Neural crest cell (in vitro differentiated cells): ENCODE data around the gene POT1. TPM values are rescaled to one million over a fixed set of nuclear protein-coding genes. Genes with fewer than 3 reads are reported as not detected.

Experiments
- DNase-seq: peaks from one replicate; pipeline ENCODE4 v3.0.0; 2021; ENCODE audit warnings: low read depth, mixed read lengths, low spot score
- H3K27ac Mint-ChIP-seq: one replicate; pipeline ENCODE4 v1.8.0; 2021; ENCODE audit warnings: mild to moderate bottlenecking, mixed read lengths; ENCODE audit not compliant: unreplicated experiment
- H3K27me3 Mint-ChIP-seq: 2 replicates; pipeline ENCODE4 v1.8.0; 2021; ENCODE audit warnings: low read depth, mild to moderate bottlenecking, mixed read lengths
- H3K36me3 Mint-ChIP-seq: 2 replicates; pipeline ENCODE4 v1.8.0; 2021; ENCODE audit warnings: low read depth, mild to moderate bottlenecking, mixed read lengths
- H3K4me1 Mint-ChIP-seq: 2 replicates; pipeline ENCODE4 v1.8.0; 2021; ENCODE audit warnings: mixed read lengths
- H3K4me3 Mint-ChIP-seq: one replicate; pipeline ENCODE4 v1.8.0; 2021; ENCODE audit warnings: mild to moderate bottlenecking, mixed read lengths
- H3K9me3 Mint-ChIP-seq: 2 replicates; pipeline ENCODE4 v1.8.0; 2021; ENCODE audit warnings: mixed read lengths
- CTCF ChIP-seq: fragments of 200-600 bp; sonication (generic); conservative IDR thresholded peaks from 2 replicates; pipeline ENCODE4 v1.5.0; 2021; ENCODE audit warnings: antibody characterized with exemption, mild to moderate bottlenecking
- total RNA-seq: library from RNA; stranded (reverse); gene quantifications from 2 replicates; pipeline ENCODE4 v1.2.1, GENCODE V29; 2021

Gene POT1
- total RNA-seq, 1 donor from 2014 or later, result 23.6 TPM

DNA sequence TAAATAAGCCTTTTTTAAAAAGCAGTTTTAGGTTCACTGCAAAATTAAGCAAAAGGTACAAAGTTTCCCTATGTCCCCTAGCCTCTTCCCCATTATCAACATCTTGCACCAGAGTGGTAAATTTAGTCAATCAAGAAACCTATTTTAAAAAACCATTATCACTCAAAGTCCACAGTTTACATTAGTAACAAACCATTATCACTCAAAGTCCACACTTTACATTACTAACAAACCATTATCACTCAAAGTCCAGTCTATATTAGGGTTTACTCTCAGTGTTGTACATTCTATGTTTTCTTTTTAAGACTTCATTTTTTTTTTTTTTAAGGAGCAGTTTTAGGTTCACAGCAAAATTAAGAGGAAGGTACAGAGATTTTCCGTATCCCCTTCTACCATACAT is 89.9 kb downstream of the POT1 start:
- Mint-ChIP-seq H3K4me1 (no peaks in the 10 kb centered on the region), H3K36me3 (peaks cover 6% of the 10 kb centered on the region), H3K4me3 (no peak overlapping the region), H3K27me3 (no peaks in the 10 kb centered on the region), H3K9me3 (no peaks in the 10 kb centered on the region), H3K27ac (no peak overlapping the region)
- no peak for DNase-seq
- TF ChIP-seq CTCF, result no peak

- Mint-ChIP-seq H3K4me3 (no peak overlapping the region), H3K36me3 (peaks cover 12% of the 10 kb centered on the region), H3K4me1 (no peaks in the 10 kb centered on the region), H3K27me3 (no peaks in the 10 kb centered on the region), H3K27ac (no peak overlapping the region), H3K9me3 (no peaks in the 10 kb centered on the region)
- no peak for DNase-seq
- TF ChIP-seq CTCF, result no peak
These were observed 93.5 kb downstream of the POT1 start for GRCh38 chr7:124836173-124836572.

DNA sequence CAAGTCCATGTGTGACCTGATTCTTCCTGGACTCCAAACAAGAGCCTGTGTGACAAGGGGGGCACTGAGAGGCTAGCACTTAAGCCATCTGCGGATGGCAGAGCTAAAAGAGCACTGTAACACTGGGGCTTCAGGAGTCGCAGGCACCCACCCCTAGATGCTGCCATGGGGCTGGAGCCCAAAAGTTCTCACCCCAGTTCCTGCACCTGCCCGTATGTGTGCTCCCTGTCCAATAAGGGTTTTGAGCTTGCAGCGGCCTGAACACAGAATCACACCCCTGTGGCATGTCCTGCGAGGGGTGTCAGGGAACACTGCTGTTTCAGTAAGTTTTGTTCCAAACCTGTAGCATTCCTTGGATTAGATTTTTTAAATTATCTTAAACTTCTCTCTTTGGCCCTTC is 110.8 kb downstream of the POT1 start:
- Mint-ChIP-seq H3K27me3 (no peaks in the 10 kb centered on the region), H3K4me1 (no peaks in the 10 kb centered on the region), H3K4me3 (no peak overlapping the region), H3K9me3 (peaks cover 5% of the 10 kb centered on the region), H3K27ac (no peak overlapping the region), H3K36me3 (peaks cover 12% of the 10 kb centered on the region)
- no peak for TF ChIP-seq CTCF
- no peak for DNase-seq

GRCh38 chr7:124813994-124814798 is 115.4 kb downstream of the POT1 start:
- Mint-ChIP-seq H3K36me3 (peaks cover 4% of the 10 kb centered on the region), H3K27me3 (no peaks in the 10 kb centered on the region), H3K9me3 (peaks cover 9% of the 10 kb centered on the region), H3K4me3 (no peak overlapping the region), H3K27ac (no peak overlapping the region), H3K4me1 (peaks cover 18% of the 10 kb centered on the region)
- TF ChIP-seq CTCF, result no peak
- no peak for DNase-seq

GRCh38 chr7:124812764-124813163 is 116.9 kb downstream of the POT1 start:
- H3K4me1 Mint-ChIP-seq, result peaks cover 18% of the 10 kb centered on the region
- peaks cover 9% of the 10 kb centered on the region for H3K9me3 Mint-ChIP-seq
- no peak for DNase-seq
- no peak overlapping the region for H3K27ac Mint-ChIP-seq
- no peaks in the 10 kb centered on the region for H3K27me3 Mint-ChIP-seq
- H3K4me3 Mint-ChIP-seq, result no peak overlapping the region
- H3K36me3 Mint-ChIP-seq, result peaks cover 4% of the 10 kb centered on the region
- no peak for TF ChIP-seq CTCF
